H9 (cell line): ENCODE results near the gene ITK. TPM values are rescaled to one million over a fixed set of nuclear protein-coding genes. Genes with fewer than 3 reads are reported as not detected.

Experiments
- DNase-seq: peaks from one replicate; pipeline ENCODE4 v3.0.0-alpha.2; 2017
- H2AFZ ChIP-seq: one replicate; pipeline ENCODE4 v1.6.1; 2013; ENCODE audit warnings: mild to moderate bottlenecking, low read length, control low read depth, moderate library complexity
- H2AK5ac ChIP-seq: 2 replicates; pipeline ENCODE4 v1.6.1; 2013; ENCODE audit warnings: low read length, control low read depth, mixed read lengths; ENCODE audit not compliant: insufficient read length
- H2BK120ac ChIP-seq: one replicate; pipeline ENCODE4 v1.6.1; 2013; ENCODE audit warnings: low read depth, mild to moderate bottlenecking, low read length, control low read depth, inconsistent platforms; ENCODE audit not compliant: poor library complexity, severe bottlenecking
- H2BK12ac ChIP-seq: 2 replicates; pipeline ENCODE4 v1.6.1; 2013; ENCODE audit warnings: low read length, control low read depth, mixed read lengths, low read depth; ENCODE audit not compliant: insufficient read length
- H2BK15ac ChIP-seq: 2 replicates; pipeline ENCODE4 v1.6.1; 2013; ENCODE audit warnings: low read depth, low read length, control low read depth
- H2BK20ac ChIP-seq: one replicate; pipeline ENCODE4 v1.6.1; 2013; ENCODE audit warnings: low read depth, mild to moderate bottlenecking, low read length, control low read depth, inconsistent platforms; ENCODE audit not compliant: poor library complexity, severe bottlenecking
- H2BK5ac ChIP-seq: 2 replicates; pipeline ENCODE4 v1.6.1; 2013; ENCODE audit warnings: low read length, control low read depth, mixed read lengths; ENCODE audit not compliant: insufficient read length
- H3K14ac ChIP-seq: 2 replicates; pipeline ENCODE4 v1.6.1; 2013; ENCODE audit warnings: low read length, control low read depth; ENCODE audit not compliant: insufficient read depth
- H3K18ac ChIP-seq: 2 replicates; pipeline ENCODE4 v1.6.1; 2013; ENCODE audit warnings: low read depth, mild to moderate bottlenecking, mixed read lengths, low read length, control low read depth; ENCODE audit not compliant: insufficient read length
- H3K23ac ChIP-seq: 2 replicates; pipeline ENCODE4 v1.6.1; 2013; ENCODE audit warnings: low read length, control low read depth, mixed read lengths, low read depth; ENCODE audit not compliant: insufficient read length
- H3K23me2 ChIP-seq: 2 replicates; pipeline ENCODE4 v1.6.1; 2013; ENCODE audit warnings: low read depth, mild to moderate bottlenecking, mixed read lengths, low read length, control low read depth; ENCODE audit not compliant: insufficient read length, poor library complexity, severe bottlenecking
- H3K27ac ChIP-seq: 2 replicates; pipeline ENCODE4 v1.5.1; 2013; ENCODE audit warnings: low read length, control low read depth, mixed read lengths, low read depth; ENCODE audit not compliant: insufficient read length
- H3K27me3 ChIP-seq: 2 replicates; pipeline ENCODE4 v1.6.1; 2013; ENCODE audit warnings: low read length, control low read depth, inconsistent platforms; ENCODE audit not compliant: insufficient read depth
- H3K4ac ChIP-seq: 2 replicates; pipeline ENCODE4 v1.6.1; 2013; ENCODE audit warnings: low read depth, mild to moderate bottlenecking, control low read depth, inconsistent platforms, low read length, moderate library complexity
- H3K4me1 ChIP-seq: 2 replicates; pipeline ENCODE4 v1.6.1; 2013; ENCODE audit warnings: low read length, control low read depth, inconsistent platforms; ENCODE audit not compliant: insufficient read depth
- H3K4me2 ChIP-seq: 2 replicates; pipeline ENCODE4 v1.6.1; 2013; ENCODE audit warnings: low read length, control low read depth, mixed read lengths; ENCODE audit not compliant: insufficient read length, insufficient read depth
- H3K56ac ChIP-seq: 2 replicates; pipeline ENCODE4 v1.6.1; 2013; ENCODE audit warnings: low read depth, mild to moderate bottlenecking, mixed read lengths, low read length, control low read depth; ENCODE audit not compliant: insufficient read length
- H3K79me1 ChIP-seq: 2 replicates; pipeline ENCODE4 v1.6.1; 2013; ENCODE audit warnings: low read depth, mild to moderate bottlenecking, moderate library complexity, low read length, control low read depth, inconsistent platforms; ENCODE audit not compliant: insufficient read depth, poor library complexity, severe bottlenecking
- H3K79me2 ChIP-seq: 2 replicates; pipeline ENCODE4 v1.6.1; 2013; ENCODE audit warnings: low read length, control low read depth, inconsistent platforms; ENCODE audit not compliant: insufficient read depth
- H3K9ac ChIP-seq: 2 replicates; pipeline ENCODE4 v1.6.1; 2013; ENCODE audit warnings: low read length, control low read depth, mixed read lengths; ENCODE audit not compliant: insufficient read length; ENCODE audit errors: extremely low read depth
- H3K9me3 ChIP-seq: one replicate; pipeline ENCODE4 v1.6.1; 2013; ENCODE audit warnings: low read depth, low read length, inconsistent platforms; ENCODE audit not compliant: control insufficient read depth
- H3T11ph ChIP-seq: one replicate; pipeline ENCODE4 v1.6.1; 2013; ENCODE audit warnings: mild to moderate bottlenecking, low read length, control low read depth, inconsistent platforms
- H4K20me1 ChIP-seq: one replicate; pipeline ENCODE4 v1.6.1; 2013; ENCODE audit not compliant: control insufficient read depth, insufficient read length, insufficient read depth
- H4K5ac ChIP-seq: 2 replicates; pipeline ENCODE4 v1.6.1; 2013; ENCODE audit warnings: low read depth, mild to moderate bottlenecking, mixed read lengths, low read length, control low read depth; ENCODE audit not compliant: insufficient read length
- H4K8ac ChIP-seq: replicated peaks from 2 replicates; pipeline ENCODE4 v1.6.1; 2013; ENCODE audit warnings: low read length, control low read depth, mixed read lengths, low read depth; ENCODE audit not compliant: insufficient read length
- H4K91ac ChIP-seq: 2 replicates; pipeline ENCODE4 v1.6.1; 2013; ENCODE audit warnings: low read depth, mild to moderate bottlenecking, moderate library complexity, mixed read lengths, low read length, control low read depth; ENCODE audit not compliant: insufficient read length
- H3K27ac Mint-ChIP-seq, 3 experiments: 2 replicates in 2 of 3; 3 replicates in 1 of 3; pipeline ENCODE4 v1.8.0; 2020 to 2021; ENCODE audit warnings: mixed read lengths in 3 of 3, mild to moderate bottlenecking in 1 of 3, moderate library complexity in 1 of 3
- H3K27me3 Mint-ChIP-seq: 2 replicates; pipeline ENCODE4 v1.8.0; 2021; ENCODE audit warnings: low read depth, mild to moderate bottlenecking, moderate library complexity, mixed read lengths
- H3K36me3 Mint-ChIP-seq, 3 experiments: 2 replicates in 2 of 3; 3 replicates in 1 of 3; pipeline ENCODE4 v1.8.0; 2020 to 2021; ENCODE audit warnings: low read depth in 3 of 3, mixed read lengths in 3 of 3; ENCODE audit not compliant: insufficient read depth in 1 of 3
- H3K4me1 Mint-ChIP-seq, 2 experiments: 2 replicates each; pipeline ENCODE4 v1.8.0; 2020; ENCODE audit warnings: mixed read lengths in 2 of 2
- H3K4me3 Mint-ChIP-seq, 2 experiments: 2 replicates in 1 of 2; 3 replicates in 1 of 2; pipeline ENCODE4 v1.8.0; 2020 to 2021; ENCODE audit warnings: mild to moderate bottlenecking in 2 of 2, mixed read lengths in 2 of 2, moderate library complexity in 1 of 2
- H3K9me3 Mint-ChIP-seq, 2 experiments: 2 replicates in 1 of 2; 3 replicates in 1 of 2; pipeline ENCODE4 v1.8.0; 2020; ENCODE audit warnings: mild to moderate bottlenecking in 2 of 2, mixed read lengths in 2 of 2, moderate library complexity in 1 of 2
- CTCF ChIP-seq: fragments of 200-600 bp; sonication (generic); conservative IDR thresholded peaks from 3 replicates; pipeline ENCODE4 v1.8.0; 2021; ENCODE audit warnings: antibody characterized with exemption, mild to moderate bottlenecking
- WGBS: extraction: QIAGEN DNeasy Blood & Tissue Kit; methylation state at CpG from one replicate; pipeline ENCODE4 v1.1.7; 2013; ENCODE audit warnings: missing lambda C conversion rate, low lambda C conversion rate, mixed read lengths; ENCODE audit not compliant: insufficient read length; ENCODE audit errors: extremely low coverage; 5-methylcytosine and 5-hydroxymethylcytosine counted together
- total RNA-seq: library from RNA; stranded (reverse); gene quantifications from 2 replicates; pipeline ENCODE4 v1.2.1, GENCODE V29; 2021

ITK gene
- total RNA-seq, 1 experiment from 2014 or later, result 0.22 TPM

GRCh38 chr5:157215514-157216167 is 35.0 kb downstream of the ITK start:
- H3K4ac ChIP-seq, result no peak overlapping the region
- H3K56ac ChIP-seq, result no peak overlapping the region
- H2BK20ac ChIP-seq, result no peak overlapping the region
- no peak overlapping the region for H3K4me2 ChIP-seq
- TF ChIP-seq CTCF, result no peak
- Mint-ChIP-seq H3K9me3 (no peaks in the 10 kb centered on the region), H3K4me3 (no peak overlapping the region), H3K27me3 (no peaks in the 10 kb centered on the region; the same call in 1 of the 2 replicates), H3K27ac (peak overlapping the region in 1 of 3 experiments; percentile 37; a peak in 1 of 7 replicates), H3K4me1 (peaks cover 2 to 4% of the 10 kb centered on the region in 2 experiments; a peak in 1 of 4 replicates), H3K36me3 (no peaks in the 10 kb centered on the region)
- H3K23me2 ChIP-seq, result no peaks in the 10 kb centered on the region
- no peak overlapping the region for H2BK120ac ChIP-seq
- no peak overlapping the region for H4K91ac ChIP-seq
- no peak overlapping the region for H4K8ac ChIP-seq
- H3K23ac ChIP-seq, result no peak overlapping the region
- H2BK12ac ChIP-seq, result no peak overlapping the region
- no peak overlapping the region for H3K14ac ChIP-seq
- H3K18ac ChIP-seq, result no peak overlapping the region
- H3K27me3 ChIP-seq, result no peaks in the 10 kb centered on the region
- H3K4me1 ChIP-seq, result no peaks in the 10 kb centered on the region
- no peak overlapping the region for H3K9ac ChIP-seq
- H3K9me3 ChIP-seq, result no peaks in the 10 kb centered on the region
- H2BK15ac ChIP-seq, result no peak overlapping the region
- H3K79me1 ChIP-seq, result no peaks in the 10 kb centered on the region
- no peak overlapping the region for H4K5ac ChIP-seq
- H2AFZ ChIP-seq, result no peak overlapping the region
- H4K20me1 ChIP-seq, result no peaks in the 10 kb centered on the region
- no peak overlapping the region for H2BK5ac ChIP-seq
- H3K79me2 ChIP-seq, result 0 out of 2 replicates have a peak, but pooled peaks cover 1% of the 10 kb centered on the region
- no peak overlapping the region for H3T11ph ChIP-seq
- no peak overlapping the region for H2AK5ac ChIP-seq
- no peak overlapping the region for H3K27ac ChIP-seq
- DNase-seq, result no peak
- WGBS, result no CpG with 5 or more reads among the region's 5 CpGs
